ENCODE results near the gene CDNF. TPM values are rescaled to one million over a fixed set of nuclear protein-coding genes. Genes with fewer than 3 reads are reported as not detected.
A peak's percentile ranks its signal among the peaks of the same experiment; 100 is the strongest.

CDNF gene
- total RNA-seq (1.7 TPM), polyA plus RNA-seq (1 to 10 TPM in 2 of 4 donors, under 1 TPM in 2; 0.32 to 2.1 (median 1.2) TPM)

DNA sequence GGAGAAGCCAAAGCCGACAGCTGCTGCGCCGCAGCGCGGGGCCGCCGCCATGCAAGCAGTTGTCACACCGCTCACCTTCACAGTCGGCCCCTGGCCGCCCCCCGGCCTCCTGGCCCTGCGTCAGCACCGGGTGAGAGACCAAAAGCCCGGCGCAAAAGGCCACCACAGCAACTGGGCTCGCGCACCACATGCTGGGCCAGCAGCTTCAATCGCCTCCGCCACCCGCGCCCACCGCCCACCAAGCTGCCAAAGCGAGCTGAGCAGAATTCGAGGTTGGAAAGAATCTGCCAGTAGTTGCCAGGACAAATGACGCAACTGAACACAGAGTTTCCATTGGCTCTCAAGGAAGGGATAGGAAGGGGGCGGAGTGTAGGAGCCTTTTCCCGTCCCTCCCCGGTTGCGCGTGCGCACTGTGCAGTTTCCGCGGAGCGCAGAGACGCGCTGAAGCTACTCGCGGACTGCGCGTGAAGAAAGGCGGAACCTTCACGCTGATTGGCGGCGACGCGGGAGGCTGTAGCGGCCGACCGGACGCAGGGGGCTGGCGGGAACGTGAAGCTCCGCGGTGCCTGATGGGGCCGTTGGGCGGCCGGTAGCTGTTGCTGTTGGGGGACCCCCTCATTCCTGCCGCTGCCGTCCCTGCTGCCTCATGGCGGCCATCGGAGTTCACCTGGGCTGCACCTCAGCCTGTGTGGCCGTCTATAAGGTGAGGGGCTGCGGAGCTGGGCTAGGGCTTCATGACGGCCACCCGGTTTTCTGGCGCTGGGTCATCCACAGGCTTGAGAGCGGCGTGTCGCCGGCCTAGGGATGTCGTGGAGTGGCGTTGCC lies at the start of gene CDNF, which contains the start of the genes HSPA14 and MSANTD7:
Gene CDNF, minus strand, starts transcription at position 281 of the 825 bp plus-strand sequence. Its CDS starts 91 bp downstream, at position 190.
Gene HSPA14, plus strand, starts transcription at position 550 of the 825 bp plus-strand sequence. Its CDS starts 97 bp downstream, at position 647.
Gene MSANTD7, plus strand, starts transcription at position 550 of the 825 bp plus-strand sequence. CDS start 3,979 bp downstream, outside the sequence.
- Histone ChIP-seq H3K27ac (ENCODE audit: insufficient read depth, low read length, poor library complexity, severe bottlenecking) (peak within 1 kb of the TSS; percentile 90), H3K4me3 (ENCODE audit: low read depth, low read length) (peak within 1 kb of the TSS; percentile 91), H3K36me3 (ENCODE audit: control insufficient read depth, insufficient read depth, low read length) (peaks cover 24% of the 10 kb centered on the region), H3K27me3 (ENCODE audit: control insufficient read depth, insufficient read depth, low read length) (no peaks in the 10 kb centered on the region), H3K4me1 (ENCODE audit: control insufficient read depth, insufficient read depth, low read length, poor library complexity, severe bottlenecking) (peaks cover 22% of the 10 kb centered on the region), H3K9me3 (ENCODE audit: control insufficient read depth in 2 of 2, low read length in 2 of 2) (no peaks in the 10 kb centered on the region)
- peak; percentile 94 to 95 for ATAC-seq (ENCODE audit: low read depth in 2 of 2)
- H3K4me1 Mint-ChIP-seq: peaks cover 15 to 37% (median 27%) of the 10 kb centered on the region in 4 donors
- H3K9me3 Mint-ChIP-seq: no peaks in the 10 kb centered on the region
- H3K36me3 Mint-ChIP-seq: peaks cover 7% of the 10 kb centered on the region
- DNase-seq: peak; percentile 99 to 100 (median 100)
- peak within 1 kb of the TSS; percentile 96 to 99 (median 97) for H3K4me3 Mint-ChIP-seq
- H3K27me3 Mint-ChIP-seq: no peaks in the 10 kb centered on the region
- peak within 1 kb of the TSS; percentile 95 to 99 (median 98) for H3K27ac Mint-ChIP-seq

DNA sequence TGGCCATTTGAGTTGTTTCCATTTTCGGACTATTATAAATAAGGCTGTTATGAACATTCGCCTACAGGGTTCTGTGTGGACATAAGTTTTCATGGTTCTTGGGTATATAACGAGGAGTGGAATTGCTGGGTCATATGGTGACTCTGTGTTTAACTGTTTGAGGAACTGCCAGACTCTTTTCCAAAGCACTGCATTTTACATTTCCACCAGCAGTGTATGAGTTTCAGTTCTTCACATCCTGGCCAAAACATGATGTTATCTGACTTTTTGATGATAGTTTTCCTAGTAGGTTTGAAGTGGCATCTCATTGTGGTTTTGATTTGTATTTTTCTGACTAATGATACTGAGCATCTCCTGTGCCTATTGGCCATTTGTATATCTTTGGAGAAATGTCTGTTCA lies 46.2 kb upstream of the CDNF start:
- H3K27ac Mint-ChIP-seq: no peak overlapping the region
- peak overlapping the region in 1 of 4 donors; percentile 26 for H3K4me3 Mint-ChIP-seq
- peaks cover 5 to 24% (median 16%) of the 10 kb centered on the region in 4 donors for H3K4me1 Mint-ChIP-seq
- Histone ChIP-seq H3K27ac (ENCODE audit: insufficient read depth, low read length, poor library complexity, severe bottlenecking) (no peak overlapping the region), H3K4me1 (ENCODE audit: control insufficient read depth, insufficient read depth, low read length, poor library complexity, severe bottlenecking) (peaks cover 11% of the 10 kb centered on the region), H3K36me3 (ENCODE audit: control insufficient read depth, insufficient read depth, low read length) (no peaks in the 10 kb centered on the region), H3K27me3 (ENCODE audit: control insufficient read depth, insufficient read depth, low read length) (no peaks in the 10 kb centered on the region), H3K4me3 (ENCODE audit: low read depth, low read length) (no peak overlapping the region), H3K9me3 (ENCODE audit: control insufficient read depth in 2 of 2, low read length in 2 of 2) (no peaks in the 10 kb centered on the region)
- H3K36me3 Mint-ChIP-seq: peaks cover 3% of the 10 kb centered on the region
- peaks cover 0 to 2% (median 0%) of the 10 kb centered on the region in 7 donors for H3K9me3 Mint-ChIP-seq
- peak in 1 of 3 donors; percentile 25 for DNase-seq
- ATAC-seq (ENCODE audit: low read depth in 2 of 2): no peak
- H3K27me3 Mint-ChIP-seq: no peaks in the 10 kb centered on the region

DNA sequence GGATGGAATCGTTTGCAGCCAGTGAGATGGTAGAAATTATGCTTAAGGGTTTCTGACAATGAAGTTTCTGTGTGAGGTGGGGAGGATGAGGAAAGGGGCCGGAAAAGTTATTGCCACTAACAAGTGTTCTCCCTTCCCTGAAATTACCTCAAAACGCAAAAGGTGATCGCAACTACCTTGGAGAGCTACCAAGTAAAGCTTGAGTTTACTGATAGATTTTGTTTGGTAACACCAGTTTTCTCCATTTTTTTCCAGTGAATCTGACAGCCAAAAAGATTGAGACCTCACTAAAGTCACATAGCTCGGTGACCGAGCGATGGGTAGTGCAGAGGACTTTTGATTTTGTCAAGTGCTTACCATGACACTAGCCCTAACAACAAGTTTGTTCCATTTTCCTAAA lies 42.4 kb upstream of the CDNF start:
- DNase-seq (no peak), ATAC-seq (ENCODE audit: low read depth in 2 of 2) (no peak)
- peak overlapping the region; percentile 87 to 93 (median 92) for H3K4me3 Mint-ChIP-seq
- H3K27me3 Mint-ChIP-seq: no peaks in the 10 kb centered on the region
- peak overlapping the region in 2 of 3 donors; percentile 85 to 91 for H3K27ac Mint-ChIP-seq
- Histone ChIP-seq H3K4me3 (ENCODE audit: low read depth, low read length) (peak overlapping the region; percentile 83), H3K4me1 (ENCODE audit: control insufficient read depth, insufficient read depth, low read length, poor library complexity, severe bottlenecking) (peaks cover 28% of the 10 kb centered on the region), H3K9me3 (ENCODE audit: control insufficient read depth in 2 of 2, low read length in 2 of 2) (no peaks in the 10 kb centered on the region), H3K27me3 (ENCODE audit: control insufficient read depth, insufficient read depth, low read length) (no peaks in the 10 kb centered on the region), H3K36me3 (ENCODE audit: control insufficient read depth, insufficient read depth, low read length) (no peaks in the 10 kb centered on the region), H3K27ac (ENCODE audit: insufficient read depth, low read length, poor library complexity, severe bottlenecking) (no peak overlapping the region)
- peaks cover 9 to 45% (median 30%) of the 10 kb centered on the region in 4 donors for H3K4me1 Mint-ChIP-seq
- peaks cover 3% of the 10 kb centered on the region for H3K36me3 Mint-ChIP-seq
- peaks cover 0 to 2% (median 0%) of the 10 kb centered on the region in 7 donors for H3K9me3 Mint-ChIP-seq

DNA sequence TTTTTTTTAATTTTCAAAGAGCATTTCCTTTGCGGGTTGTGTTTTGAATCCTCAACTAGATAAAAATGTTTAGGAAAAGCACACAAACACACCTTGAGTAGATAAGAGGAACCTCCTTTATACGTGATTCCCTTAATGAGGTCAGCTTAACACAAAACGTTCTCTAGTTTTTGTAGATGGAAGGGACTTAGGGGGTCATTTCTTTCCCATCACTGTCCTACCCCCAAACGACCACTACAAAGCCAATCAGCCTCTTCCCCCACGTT lies 42.0 kb upstream of the CDNF start:
- Mint-ChIP-seq H3K36me3 (peaks cover 3% of the 10 kb centered on the region), H3K4me3 (peak overlapping the region; percentile 87 to 93 (median 92)), H3K9me3 (peaks cover 0 to 2% (median 0%) of the 10 kb centered on the region in 7 donors), H3K4me1 (peaks cover 9 to 45% (median 30%) of the 10 kb centered on the region in 4 donors), H3K27me3 (no peaks in the 10 kb centered on the region), H3K27ac (peak overlapping the region in 2 of 3 donors; percentile 85 to 91)
- ATAC-seq (ENCODE audit: low read depth in 2 of 2) (no peak), DNase-seq (peak in 1 of 3 donors; percentile 13)
- Histone ChIP-seq H3K27me3 (ENCODE audit: control insufficient read depth, insufficient read depth, low read length) (no peaks in the 10 kb centered on the region), H3K27ac (ENCODE audit: insufficient read depth, low read length, poor library complexity, severe bottlenecking) (no peak overlapping the region), H3K4me1 (ENCODE audit: control insufficient read depth, insufficient read depth, low read length, poor library complexity, severe bottlenecking) (peaks cover 28% of the 10 kb centered on the region), H3K36me3 (ENCODE audit: control insufficient read depth, insufficient read depth, low read length) (no peaks in the 10 kb centered on the region), H3K9me3 (ENCODE audit: control insufficient read depth in 2 of 2, low read length in 2 of 2) (no peaks in the 10 kb centered on the region), H3K4me3 (ENCODE audit: low read depth, low read length) (peak overlapping the region; percentile 83)

DNA sequence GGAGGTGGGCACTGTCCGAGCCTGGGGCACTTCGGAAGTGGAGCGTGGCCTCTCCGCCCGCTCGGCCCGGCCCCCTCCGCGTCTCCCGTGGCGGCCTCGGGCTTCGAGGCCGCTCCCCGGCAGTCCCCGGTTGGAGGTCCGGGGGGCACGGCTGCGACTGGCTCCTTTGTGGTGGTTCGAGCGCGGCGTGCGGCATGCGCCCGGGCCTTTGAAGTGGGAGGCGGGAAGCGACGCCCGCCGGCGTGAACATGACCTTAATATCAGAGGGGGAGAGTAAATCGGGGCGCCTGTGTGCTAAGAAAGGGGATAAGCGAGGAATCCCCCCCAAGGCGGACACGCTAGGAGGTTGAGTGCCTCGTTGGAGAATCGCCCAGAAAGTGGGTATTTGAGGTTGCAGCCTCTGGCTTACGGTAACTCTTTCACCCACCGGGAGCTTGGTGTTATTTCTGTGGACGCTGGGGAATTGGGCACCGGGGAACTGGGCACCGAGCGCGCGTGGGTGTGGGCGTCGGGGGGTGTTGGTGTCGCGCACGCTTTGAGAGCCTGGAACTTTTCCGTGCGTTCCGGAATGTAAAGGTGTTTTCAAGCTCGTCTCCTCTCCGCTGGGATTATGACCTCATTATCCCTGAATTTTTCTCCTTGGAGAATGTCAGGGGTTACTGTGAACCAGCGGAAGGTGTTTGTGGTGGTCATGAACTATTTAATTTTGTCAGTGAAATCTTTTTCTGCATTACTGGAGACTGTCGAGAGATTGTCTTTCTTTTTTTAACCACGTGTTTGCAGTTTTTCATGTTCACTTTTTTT lies 41.5 kb upstream of the CDNF start:
- peaks cover 9 to 45% (median 30%) of the 10 kb centered on the region in 4 donors for H3K4me1 Mint-ChIP-seq
- H3K9me3 Mint-ChIP-seq: peaks cover 0 to 2% (median 0%) of the 10 kb centered on the region in 7 donors
- H3K4me1 ChIP-seq (ENCODE audit: control insufficient read depth, insufficient read depth, low read length, poor library complexity, severe bottlenecking): peaks cover 28% of the 10 kb centered on the region
- peak overlapping the region; percentile 87 to 93 (median 92) for H3K4me3 Mint-ChIP-seq
- peak overlapping the region; percentile 82 to 91 (median 85) for H3K27ac Mint-ChIP-seq
- DNase-seq (peak; percentile 31 to 45 (median 33)), ATAC-seq (ENCODE audit: low read depth in 2 of 2) (peak in 1 of 2 donors; percentile 2)
- no peaks in the 10 kb centered on the region for H3K36me3 ChIP-seq (ENCODE audit: control insufficient read depth, insufficient read depth, low read length)
- H3K9me3 ChIP-seq (ENCODE audit: control insufficient read depth in 2 of 2, low read length in 2 of 2): no peaks in the 10 kb centered on the region
- H3K36me3 Mint-ChIP-seq: peaks cover 3% of the 10 kb centered on the region
- H3K27me3 Mint-ChIP-seq: no peaks in the 10 kb centered on the region
- peak overlapping the region; percentile 83 for H3K4me3 ChIP-seq (ENCODE audit: low read depth, low read length)
- H3K27me3 ChIP-seq (ENCODE audit: control insufficient read depth, insufficient read depth, low read length): no peaks in the 10 kb centered on the region
- peak overlapping the region; percentile 62 for H3K27ac ChIP-seq (ENCODE audit: insufficient read depth, low read length, poor library complexity, severe bottlenecking)

DNA sequence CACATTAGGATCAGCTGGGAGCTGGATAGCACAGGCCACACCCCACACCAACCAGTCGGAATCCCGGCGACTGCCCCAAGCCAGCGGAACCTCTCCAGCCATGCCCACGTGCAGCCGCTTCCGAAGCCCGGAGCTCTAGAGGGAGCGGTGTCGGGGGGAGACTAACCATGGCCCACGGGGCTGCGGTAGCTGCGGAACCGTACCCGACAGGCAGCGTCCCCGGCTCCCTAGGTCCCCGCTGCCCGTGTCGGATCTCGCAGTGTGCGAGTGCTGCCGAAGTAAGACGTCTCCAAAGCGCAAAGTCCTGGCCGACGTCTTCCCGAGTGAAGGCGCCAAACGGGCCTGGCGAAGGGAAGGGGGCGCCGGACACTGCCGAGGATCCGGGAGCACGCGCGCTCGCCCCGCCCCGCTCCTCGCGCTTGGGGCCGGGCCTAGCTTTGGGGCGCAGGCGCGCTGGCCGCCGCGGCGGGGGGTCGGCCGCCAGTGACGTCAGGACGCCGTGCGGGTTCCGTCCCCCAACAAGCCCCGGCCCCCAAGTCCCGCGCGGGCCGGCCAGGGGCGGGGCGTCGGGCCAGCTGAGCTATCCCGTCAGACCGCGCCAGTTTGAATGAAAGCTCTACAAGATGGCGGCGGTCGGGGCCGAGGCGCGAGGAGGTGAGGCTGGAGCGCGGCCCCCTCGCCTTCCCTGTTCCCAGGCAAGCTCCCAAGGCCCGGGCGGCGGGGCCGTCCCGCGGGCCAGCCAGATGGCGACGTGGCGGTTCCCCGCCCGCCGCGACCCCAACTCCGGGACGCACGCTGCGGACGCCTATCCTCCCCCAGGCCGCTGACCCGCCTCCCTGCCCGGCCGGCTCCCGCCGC lies 40.7 kb upstream of the CDNF start, which contains the start of gene SUV39H2:
Gene SUV39H2, plus strand, starts transcription at position 601 of the 858 bp plus-strand sequence. Its CDS starts 23 bp downstream, at position 624.
- peak within 1 kb of the TSS; percentile 92 to 97 (median 94) for H3K4me3 Mint-ChIP-seq
- Histone ChIP-seq H3K4me3 (ENCODE audit: low read depth, low read length) (peak within 1 kb of the TSS; percentile 83), H3K36me3 (ENCODE audit: control insufficient read depth, insufficient read depth, low read length) (no peaks in the 10 kb centered on the region), H3K9me3 (ENCODE audit: control insufficient read depth in 2 of 2, low read length in 2 of 2) (no peaks in the 10 kb centered on the region), H3K27ac (ENCODE audit: insufficient read depth, low read length, poor library complexity, severe bottlenecking) (peak within 1 kb of the TSS; percentile 62), H3K4me1 (ENCODE audit: control insufficient read depth, insufficient read depth, low read length, poor library complexity, severe bottlenecking) (peaks cover 28% of the 10 kb centered on the region), H3K27me3 (ENCODE audit: control insufficient read depth, insufficient read depth, low read length) (no peaks in the 10 kb centered on the region)
- peaks cover 0 to 2% (median 0%) of the 10 kb centered on the region in 7 donors for H3K9me3 Mint-ChIP-seq
- peaks cover 12 to 45% (median 28%) of the 10 kb centered on the region in 4 donors for H3K4me1 Mint-ChIP-seq
- ATAC-seq (ENCODE audit: low read depth in 2 of 2): peak; percentile 93 to 94
- H3K36me3 Mint-ChIP-seq: no peaks in the 10 kb centered on the region
- peak; percentile 90 to 96 (median 92) for DNase-seq
- H3K27me3 Mint-ChIP-seq: no peaks in the 10 kb centered on the region
- peak within 1 kb of the TSS; percentile 82 to 94 (median 93) for H3K27ac Mint-ChIP-seq

Data from CD4-positive, CD25-positive, alpha-beta regulatory T cell (primary cell).